Esophagus squamous epithelium (tissue), 5 donors: ENCODE results near the gene LRBA. TPM values are rescaled to one million over a fixed set of nuclear protein-coding genes. Genes with fewer than 3 reads are reported as not detected.

Experiments used
- DNase-seq: peaks from one replicate; lab custom pipeline; 2025; lab: John Stamatoyannopoulos, UW
- H3K27ac ChIP-seq, 4 donors: fragments of 200-600 bp; sonication (generic); one replicate each; pipeline ENCODE4 v1.5.1; 2016 to 2019; ENCODE audit warnings: mild to moderate bottlenecking in 1 of 4
- H3K27me3 ChIP-seq, 4 donors: fragments of 200-600 bp; sonication (generic); 1 replicate in 3 of 4; 2 replicates in 1 of 4; pipeline versions ENCODE4 v1.5.1 to v1.6.0; 2017 to 2021; ENCODE audit warnings: antibody characterized with exemption in 1 of 4
- H3K36me3 ChIP-seq, 3 donors: fragments of 200-600 bp; sonication (generic); one replicate each; pipeline ENCODE4 v1.5.1; 2016 to 2019
- H3K4me1 ChIP-seq, 3 donors: fragments of 200-600 bp; sonication (generic); one replicate each; pipeline ENCODE4 v1.5.1; 2017 to 2019
- H3K4me3 ChIP-seq, 4 donors: fragments of 200-600 bp; sonication (generic); 1 replicate in 3 of 4; 2 replicates in 1 of 4; pipeline ENCODE4 v1.5.1; 2016 to 2019; ENCODE audit warnings: mild to moderate bottlenecking in 2 of 4, moderate library complexity in 1 of 4
- H3K9me3 ChIP-seq, 3 donors: fragments of 200-600 bp; sonication (generic); one replicate each; pipeline ENCODE4 v1.5.1; 2016 to 2019
- POLR2A ChIP-seq, 4 donors: fragments of 450-650 bp; IDR thresholded peaks; one replicate each; pipeline ENCODE4 v1.6.1; 2017; ENCODE audit warnings: antibody characterized with exemption in 4 of 4, mild to moderate bottlenecking in 4 of 4, moderate library complexity in 3 of 4
- WGBS, 2 donors: methylation state at CpG; one replicate each; pipeline ENCODE4 v1.1.5; 2018; 5-methylcytosine and 5-hydroxymethylcytosine counted together
- intact Hi-C: fragments of 100-400 bp; cut with DNase I; formaldehyde crosslinking; loops from one replicate; pipeline ENCODE4 v1.15.0; 2022
- total RNA-seq, 4 donors: library from RNA; depleted of rRNA; stranded (reverse); fragments of >200 nt; gene quantifications; one replicate each; pipeline ENCODE4 v1.1.0, GENCODE V29; 2016
- TF ChIP-seq, protein P1 (sequence below), 6 experiments: fragments of 450-650 bp in 4 of 6; fragments of 200-600 bp in 2 of 6; sonication (generic) in 2 of 6; IDR thresholded peaks; one replicate each; pipeline ENCODE4 v1.5.1; 2016 to 2019; ENCODE audit warnings: antibody characterized with exemption in 6 of 6, mild to moderate bottlenecking in 4 of 6, moderate library complexity in 4 of 6
- donor health status: DM: yes; HTN: yes; CAD: no.

LRBA gene
- total RNA-seq, 4 donors from 2014 or later: 54.7 to 91.8 (median 66.2) TPM

- peaks cover 0 to 6% (median 0%) of the 10 kb centered on the region in 3 donors for H3K4me1 ChIP-seq
- WGBS, 2 donors: 89 to 98% methylated on average over 4 of the region's 4 CpGs
- no peak overlapping the region for H3K27ac ChIP-seq
- H3K27me3 ChIP-seq: no peaks in the 10 kb centered on the region
- no peak overlapping the region for H3K4me3 ChIP-seq
- H3K36me3 ChIP-seq: peaks cover 0 to 23% (median 4%) of the 10 kb centered on the region in 3 donors
- intact Hi-C loops: no loop called here
- TF ChIP-seq, protein P1, sequence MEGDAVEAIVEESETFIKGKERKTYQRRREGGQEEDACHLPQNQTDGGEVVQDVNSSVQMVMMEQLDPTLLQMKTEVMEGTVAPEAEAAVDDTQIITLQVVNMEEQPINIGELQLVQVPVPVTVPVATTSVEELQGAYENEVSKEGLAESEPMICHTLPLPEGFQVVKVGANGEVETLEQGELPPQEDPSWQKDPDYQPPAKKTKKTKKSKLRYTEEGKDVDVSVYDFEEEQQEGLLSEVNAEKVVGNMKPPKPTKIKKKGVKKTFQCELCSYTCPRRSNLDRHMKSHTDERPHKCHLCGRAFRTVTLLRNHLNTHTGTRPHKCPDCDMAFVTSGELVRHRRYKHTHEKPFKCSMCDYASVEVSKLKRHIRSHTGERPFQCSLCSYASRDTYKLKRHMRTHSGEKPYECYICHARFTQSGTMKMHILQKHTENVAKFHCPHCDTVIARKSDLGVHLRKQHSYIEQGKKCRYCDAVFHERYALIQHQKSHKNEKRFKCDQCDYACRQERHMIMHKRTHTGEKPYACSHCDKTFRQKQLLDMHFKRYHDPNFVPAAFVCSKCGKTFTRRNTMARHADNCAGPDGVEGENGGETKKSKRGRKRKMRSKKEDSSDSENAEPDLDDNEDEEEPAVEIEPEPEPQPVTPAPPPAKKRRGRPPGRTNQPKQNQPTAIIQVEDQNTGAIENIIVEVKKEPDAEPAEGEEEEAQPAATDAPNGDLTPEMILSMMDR (IDR thresholded peaks at IDR 0.05): no peak
- no peak for DNase-seq
- H3K9me3 ChIP-seq: no peaks in the 10 kb centered on the region
These were observed 125.8 kb downstream of the LRBA start for GRCh38 chr4:150889306-150889705.

DNA sequence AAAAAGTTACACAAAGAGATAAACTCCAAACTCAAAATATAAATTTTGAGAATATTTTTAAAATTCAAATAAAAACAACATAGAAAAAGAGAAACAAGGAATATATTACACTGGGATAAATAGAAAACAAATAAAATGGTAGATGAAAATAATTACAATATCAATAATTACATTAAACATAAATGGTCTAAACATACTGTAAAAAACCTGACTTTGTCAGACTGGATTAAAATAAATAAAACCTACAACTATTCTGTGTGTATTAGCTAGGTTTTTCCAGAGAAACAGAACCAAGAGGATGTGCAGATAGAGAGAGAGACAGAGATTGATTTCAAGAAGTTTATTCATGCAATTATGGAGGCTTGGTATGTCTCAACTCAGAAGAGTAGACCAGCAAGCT, 126.5 kb downstream of the LRBA start:
- Histone ChIP-seq H3K9me3 (no peaks in the 10 kb centered on the region), H3K27ac (no peak overlapping the region), H3K4me3 (no peak overlapping the region), H3K4me1 (peaks cover 0 to 6% (median 0%) of the 10 kb centered on the region in 3 donors), H3K36me3 (peaks cover 0 to 19% (median 2%) of the 10 kb centered on the region in 3 donors), H3K27me3 (no peaks in the 10 kb centered on the region)
- TF ChIP-seq POLR2A (IDR thresholded peaks at IDR 0.05): no peak
- TF ChIP-seq, protein P1 (IDR thresholded peaks at IDR 0.05): no peak
- intact Hi-C loops: no loop called here
- DNase-seq: no peak

GRCh38 chr4:150888217-150888616, 126.9 kb downstream of the LRBA start:
- TF ChIP-seq, protein P1 (IDR thresholded peaks at IDR 0.05): no peak
- no peak for TF ChIP-seq POLR2A (IDR thresholded peaks at IDR 0.05)
- intact Hi-C loops: no loop called here
- WGBS, 2 donors: 0 to 4% methylated on average over 1 of the region's 1 CpG
- no peak for DNase-seq
- Histone ChIP-seq H3K27me3 (no peaks in the 10 kb centered on the region), H3K27ac (no peak overlapping the region), H3K9me3 (no peaks in the 10 kb centered on the region), H3K4me3 (no peak overlapping the region), H3K4me1 (peaks cover 0 to 6% (median 0%) of the 10 kb centered on the region in 3 donors), H3K36me3 (peaks cover 0 to 15% (median 0%) of the 10 kb centered on the region in 3 donors)

- intact Hi-C loops: no loop called here
- WGBS, 2 donors: 91 to 100% methylated on average over 1 of the region's 1 CpG
These were observed 128.5 kb downstream of the LRBA start for GRCh38 chr4:150886597-150886996.

GRCh38 chr4:150884625-150885024, 130.5 kb downstream of the LRBA start:
- Histone ChIP-seq H3K27me3 (no peaks in the 10 kb centered on the region), H3K36me3 (peaks cover 0 to 24% (median 3%) of the 10 kb centered on the region in 3 donors), H3K4me3 (no peak overlapping the region), H3K9me3 (no peaks in the 10 kb centered on the region), H3K4me1 (peaks cover 0 to 6% (median 0%) of the 10 kb centered on the region in 3 donors), H3K27ac (peak overlapping the region in 1 of 4 donors; percentile 27)
- intact Hi-C loops: no loop called here
- TF ChIP-seq, protein P1 (IDR thresholded peaks at IDR 0.05): no peak
- TF ChIP-seq POLR2A (IDR thresholded peaks at IDR 0.05): no peak
- WGBS, 2 donors: 80 to 96% methylated on average over 1 of the region's 1 CpG
- no peak for DNase-seq

More at GRCh38 chr4:150886597-150886996, 128.5 kb downstream of the LRBA start:
- TF ChIP-seq, protein P1 (IDR thresholded peaks at IDR 0.05): no peak
- TF ChIP-seq POLR2A (IDR thresholded peaks at IDR 0.05): no peak
- no peak for DNase-seq
- Histone ChIP-seq H3K9me3 (no peaks in the 10 kb centered on the region), H3K27me3 (no peaks in the 10 kb centered on the region), H3K27ac (no peak overlapping the region), H3K36me3 (peaks cover 0 to 13% (median 3%) of the 10 kb centered on the region in 3 donors), H3K4me1 (peaks cover 0 to 6% (median 0%) of the 10 kb centered on the region in 3 donors), H3K4me3 (no peak overlapping the region)
